KMS-11 (cell line): ENCODE results near the gene SSBP2.

ENCODE experiments used
- H2AFZ ChIP-seq: fragments of 200-600 bp; sonication (generic); 2 replicates; pipeline ENCODE4 v1.6.1; 2016; ENCODE audit warnings: antibody characterized with exemption, mixed run types, low read depth
- H3K27ac ChIP-seq: fragments of 200-600 bp; sonication (generic); 2 replicates; pipeline ENCODE4 v1.6.1; 2016; ENCODE audit warnings: mild to moderate bottlenecking, mixed run types
- H3K27me3 ChIP-seq: fragments of 200-600 bp; sonication (generic); 2 replicates; pipeline ENCODE4 v1.6.1; 2017; ENCODE audit warnings: mild to moderate bottlenecking, low read depth, mixed run types, moderate library complexity; ENCODE audit not compliant: insufficient read depth
- H3K36me3 ChIP-seq: fragments of 200-600 bp; sonication (generic); 2 replicates; pipeline ENCODE4 v1.6.1; 2017; ENCODE audit warnings: mild to moderate bottlenecking, mixed run types; ENCODE audit not compliant: insufficient read depth
- H3K4me1 ChIP-seq: fragments of 200-600 bp; sonication (generic); 2 replicates; pipeline ENCODE4 v1.6.1; 2016; ENCODE audit warnings: mild to moderate bottlenecking, low read depth, mixed run types; ENCODE audit not compliant: poor library complexity, severe bottlenecking
- H3K4me2 ChIP-seq: fragments of 200-600 bp; sonication (generic); 2 replicates; pipeline ENCODE4 v1.7.0; 2016; ENCODE audit warnings: mild to moderate bottlenecking, mixed run types
- H3K4me3 ChIP-seq: fragments of 200-600 bp; sonication (generic); IDR thresholded peaks from 2 replicates; pipeline ENCODE4 v1.6.1; 2017; ENCODE audit warnings: low read depth, low read length, mixed read lengths; ENCODE audit not compliant: insufficient read depth
- H3K79me2 ChIP-seq: fragments of 200-600 bp; sonication (generic); 2 replicates; pipeline ENCODE4 v1.6.1; 2016; ENCODE audit warnings: low read depth, mixed run types; ENCODE audit not compliant: insufficient read depth
- H3K9ac ChIP-seq: fragments of 200-600 bp; sonication (generic); 2 replicates; pipeline ENCODE4 v1.6.1; 2016; ENCODE audit warnings: mild to moderate bottlenecking, mixed run types
- H4K20me1 ChIP-seq: fragments of 200-600 bp; sonication (generic); 2 replicates; pipeline ENCODE4 v1.6.1; 2016; ENCODE audit warnings: mild to moderate bottlenecking, mixed run types; ENCODE audit not compliant: insufficient read depth
- CTCF ChIP-seq: fragments of 200-600 bp; sonication (generic); conservative IDR thresholded peaks from 2 replicates; pipeline ENCODE4 v1.6.1; 2017; ENCODE audit warnings: low read depth, mild to moderate bottlenecking, antibody characterized with exemption, low read length, moderate library complexity, mixed read lengths

The SSBP2 gene

GRCh38 chr5:81688215-81688614 is 62.7 kb downstream of the SSBP2 start:
- Histone ChIP-seq H3K79me2 (peaks cover 98% of the 10 kb centered on the region), H4K20me1 (0 out of 2 replicates have a peak, but pooled peaks cover 8% of the 10 kb centered on the region), H3K27ac (no peak overlapping the region)

GRCh38 chr5:81687292-81687691 is 63.6 kb downstream of the SSBP2 start:
- Histone ChIP-seq H3K79me2 (peaks cover 98% of the 10 kb centered on the region), H4K20me1 (0 out of 2 replicates have a peak, but pooled peaks cover 8% of the 10 kb centered on the region), H3K4me1 (peaks cover 80% of the 10 kb centered on the region), H3K4me3 (no peak overlapping the region), H3K36me3 (no peaks in the 10 kb centered on the region), H3K9ac (no peak overlapping the region), H2AFZ (no peak overlapping the region), H3K27me3 (no peaks in the 10 kb centered on the region), H3K27ac (no peak overlapping the region), H3K4me2 (no peak overlapping the region; the same call in 1 of the 2 replicates)
- no peak for TF ChIP-seq CTCF

More at GRCh38 chr5:81688215-81688614, 62.7 kb downstream of the SSBP2 start:
- Histone ChIP-seq H3K4me2 (no peak overlapping the region), H3K9ac (no peak overlapping the region), H3K27me3 (no peaks in the 10 kb centered on the region), H3K4me1 (peaks cover 72% of the 10 kb centered on the region), H2AFZ (no peak overlapping the region), H3K4me3 (no peak overlapping the region), H3K36me3 (no peaks in the 10 kb centered on the region)
- no peak for TF ChIP-seq CTCF

- H3K27ac ChIP-seq = peak overlapping the region; percentile 56
- no peak overlapping the region for H3K4me3 ChIP-seq
- H3K36me3 ChIP-seq = no peaks in the 10 kb centered on the region
- TF ChIP-seq CTCF = no peak
- H3K4me1 ChIP-seq = peaks cover 87% of the 10 kb centered on the region
- H3K79me2 ChIP-seq = peaks cover 98% of the 10 kb centered on the region
- H3K27me3 ChIP-seq = no peaks in the 10 kb centered on the region
- H3K9ac ChIP-seq = no peak overlapping the region
- H3K4me2 ChIP-seq = peak overlapping the region; percentile 86
- no peak overlapping the region for H2AFZ ChIP-seq
- no peaks in the 10 kb centered on the region for H4K20me1 ChIP-seq
Observed at GRCh38 chr5:81685471-81685870, 65.4 kb downstream of the SSBP2 start.

- H3K79me2 ChIP-seq = peaks cover 98% of the 10 kb centered on the region
Observed at GRCh38 chr5:81679885-81680284, 71.0 kb downstream of the SSBP2 start.

More at GRCh38 chr5:81679885-81680284, 71.0 kb downstream of the SSBP2 start:
- Histone ChIP-seq H3K27ac (no peak overlapping the region), H2AFZ (no peak overlapping the region), H3K27me3 (no peaks in the 10 kb centered on the region), H3K4me3 (no peak overlapping the region), H3K4me2 (no peak overlapping the region), H4K20me1 (peaks cover 5% of the 10 kb centered on the region; the same call in 1 of the 2 replicates), H3K9ac (no peak overlapping the region), H3K36me3 (no peaks in the 10 kb centered on the region), H3K4me1 (peaks cover 83% of the 10 kb centered on the region)
- no peak for TF ChIP-seq CTCF
